Lower leg skin (tissue), 3 donors: Measurements from ENCODE around the gene SH3RF3.

Source experiments
- POLR2A ChIP-seq, 2 donors: fragments of 450-650 bp; IDR thresholded peaks; one replicate each; pipeline ENCODE4 v1.6.1; 2016 to 2017; ENCODE audit warnings: antibody characterized with exemption in 2 of 2, mild to moderate bottlenecking in 1 of 2, moderate library complexity in 1 of 2
- TF ChIP-seq, protein P1 (sequence below), 3 donors: fragments of 450-650 bp; IDR thresholded peaks; one replicate each; pipeline ENCODE4 v1.5.1; 2016; ENCODE audit warnings: antibody characterized with exemption in 3 of 3, mild to moderate bottlenecking in 3 of 3, moderate library complexity in 2 of 3

DNA sequence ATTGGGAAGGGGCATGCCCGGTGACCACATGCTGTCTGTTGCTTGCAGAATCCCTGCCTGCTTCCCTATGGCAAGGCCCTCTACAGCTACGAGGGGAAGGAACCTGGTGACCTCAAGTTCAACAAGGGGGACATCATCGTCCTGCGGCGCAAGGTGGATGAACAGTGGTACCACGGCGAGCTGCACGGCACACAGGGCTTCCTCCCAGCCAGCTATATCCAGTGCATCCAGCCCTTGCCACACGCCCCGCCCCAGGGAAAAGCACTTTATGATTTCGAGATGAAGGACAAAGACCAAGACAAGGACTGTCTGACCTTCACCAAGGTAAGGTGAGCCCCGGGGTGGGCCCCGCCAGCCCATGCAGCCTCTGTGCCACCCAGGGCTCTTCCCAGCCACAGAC is 218.6 kb downstream of the SH3RF3 start:
- no peak for TF ChIP-seq POLR2A (IDR thresholded peaks at IDR 0.05)
- TF ChIP-seq, protein P1, sequence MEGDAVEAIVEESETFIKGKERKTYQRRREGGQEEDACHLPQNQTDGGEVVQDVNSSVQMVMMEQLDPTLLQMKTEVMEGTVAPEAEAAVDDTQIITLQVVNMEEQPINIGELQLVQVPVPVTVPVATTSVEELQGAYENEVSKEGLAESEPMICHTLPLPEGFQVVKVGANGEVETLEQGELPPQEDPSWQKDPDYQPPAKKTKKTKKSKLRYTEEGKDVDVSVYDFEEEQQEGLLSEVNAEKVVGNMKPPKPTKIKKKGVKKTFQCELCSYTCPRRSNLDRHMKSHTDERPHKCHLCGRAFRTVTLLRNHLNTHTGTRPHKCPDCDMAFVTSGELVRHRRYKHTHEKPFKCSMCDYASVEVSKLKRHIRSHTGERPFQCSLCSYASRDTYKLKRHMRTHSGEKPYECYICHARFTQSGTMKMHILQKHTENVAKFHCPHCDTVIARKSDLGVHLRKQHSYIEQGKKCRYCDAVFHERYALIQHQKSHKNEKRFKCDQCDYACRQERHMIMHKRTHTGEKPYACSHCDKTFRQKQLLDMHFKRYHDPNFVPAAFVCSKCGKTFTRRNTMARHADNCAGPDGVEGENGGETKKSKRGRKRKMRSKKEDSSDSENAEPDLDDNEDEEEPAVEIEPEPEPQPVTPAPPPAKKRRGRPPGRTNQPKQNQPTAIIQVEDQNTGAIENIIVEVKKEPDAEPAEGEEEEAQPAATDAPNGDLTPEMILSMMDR (IDR thresholded peaks at IDR 0.05): no peak
